Mammary epithelial cell (primary cell): ENCODE measurements around the gene VPS52.

Experiments
- EZH2 ChIP-seq: IDR thresholded peaks from 2 replicates; pipeline ENCODE4 v1.6.1; 2012; ENCODE audit warnings: low read length, inconsistent platforms, borderline replicate concordance
- TF ChIP-seq, protein P1 (sequence below), 2 donors: IDR thresholded peaks in 1 of 2; conservative IDR thresholded peaks in 1 of 2; 2 replicates each; pipeline ENCODE4 v1.5.1; 2011 to 2012; ENCODE audit warnings: inconsistent platforms in 2 of 2, low read length in 2 of 2, mild to moderate bottlenecking in 2 of 2, control low read depth in 1 of 2, low read depth in 1 of 2; ENCODE audit not compliant: insufficient read depth in 1 of 2; ENCODE audit errors: extremely low read depth in 1 of 2

DNA sequence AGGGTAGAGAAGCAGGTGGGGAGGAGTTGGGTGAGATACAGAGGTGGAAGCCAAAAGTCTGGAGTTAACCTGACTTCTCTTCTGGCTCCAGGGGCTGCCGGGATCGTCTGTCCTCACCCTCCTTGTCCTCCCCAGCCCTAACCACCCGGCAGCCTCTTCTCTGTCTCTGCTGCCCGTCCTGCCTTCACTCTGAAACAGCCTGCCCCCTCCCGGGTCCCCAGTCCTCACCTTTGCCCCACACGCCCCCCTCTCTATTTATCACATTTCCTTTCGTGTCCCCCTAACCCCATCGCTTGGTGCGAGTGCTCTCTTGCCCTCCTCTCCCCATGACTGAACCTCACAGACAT, 57.7 kb downstream of the VPS52 start:
- TF ChIP-seq, protein P1, sequence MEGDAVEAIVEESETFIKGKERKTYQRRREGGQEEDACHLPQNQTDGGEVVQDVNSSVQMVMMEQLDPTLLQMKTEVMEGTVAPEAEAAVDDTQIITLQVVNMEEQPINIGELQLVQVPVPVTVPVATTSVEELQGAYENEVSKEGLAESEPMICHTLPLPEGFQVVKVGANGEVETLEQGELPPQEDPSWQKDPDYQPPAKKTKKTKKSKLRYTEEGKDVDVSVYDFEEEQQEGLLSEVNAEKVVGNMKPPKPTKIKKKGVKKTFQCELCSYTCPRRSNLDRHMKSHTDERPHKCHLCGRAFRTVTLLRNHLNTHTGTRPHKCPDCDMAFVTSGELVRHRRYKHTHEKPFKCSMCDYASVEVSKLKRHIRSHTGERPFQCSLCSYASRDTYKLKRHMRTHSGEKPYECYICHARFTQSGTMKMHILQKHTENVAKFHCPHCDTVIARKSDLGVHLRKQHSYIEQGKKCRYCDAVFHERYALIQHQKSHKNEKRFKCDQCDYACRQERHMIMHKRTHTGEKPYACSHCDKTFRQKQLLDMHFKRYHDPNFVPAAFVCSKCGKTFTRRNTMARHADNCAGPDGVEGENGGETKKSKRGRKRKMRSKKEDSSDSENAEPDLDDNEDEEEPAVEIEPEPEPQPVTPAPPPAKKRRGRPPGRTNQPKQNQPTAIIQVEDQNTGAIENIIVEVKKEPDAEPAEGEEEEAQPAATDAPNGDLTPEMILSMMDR (conservative IDR thresholded peaks at IDR 0.05 in 1 of 2, IDR thresholded peaks at IDR 0.05 in 1 of 2; ENCODE audit: extremely low read depth in 1 of 2, insufficient read depth in 1 of 2, low read depth in 1 of 2, low read length in 2 of 2), result no peak
- no peak for TF ChIP-seq EZH2
